ENCODE results near the gene PICK1.
"Not testable (repeated sequence)": the region's sequence is repeated elsewhere in the genome, so short reads cannot be mapped to it uniquely, and the experiment has no call there.

The PICK1 gene

DNA sequence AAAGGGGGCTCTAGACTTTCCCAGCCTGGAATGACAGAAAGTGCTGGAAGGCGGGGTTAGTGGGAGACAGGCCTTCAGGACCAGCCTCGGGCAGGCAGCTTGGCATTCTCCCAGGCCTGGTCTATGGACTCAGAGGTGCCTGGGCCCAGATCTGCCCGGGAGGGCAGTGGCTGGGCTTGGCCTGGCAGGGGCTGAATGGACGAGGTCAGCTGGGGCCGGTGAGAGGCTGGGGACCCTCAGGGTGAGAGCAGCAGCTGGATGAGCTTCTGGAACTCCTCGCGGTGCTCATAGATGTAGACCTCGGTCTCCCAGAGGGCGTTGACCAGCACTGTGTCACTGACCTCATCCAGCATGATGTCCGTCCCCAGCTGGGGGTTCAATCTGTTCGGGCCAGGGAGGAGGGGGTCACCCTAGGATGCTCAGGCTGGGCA lies 54.7 kb downstream of the PICK1 start:
- TF ChIP-seq, protein P1, sequence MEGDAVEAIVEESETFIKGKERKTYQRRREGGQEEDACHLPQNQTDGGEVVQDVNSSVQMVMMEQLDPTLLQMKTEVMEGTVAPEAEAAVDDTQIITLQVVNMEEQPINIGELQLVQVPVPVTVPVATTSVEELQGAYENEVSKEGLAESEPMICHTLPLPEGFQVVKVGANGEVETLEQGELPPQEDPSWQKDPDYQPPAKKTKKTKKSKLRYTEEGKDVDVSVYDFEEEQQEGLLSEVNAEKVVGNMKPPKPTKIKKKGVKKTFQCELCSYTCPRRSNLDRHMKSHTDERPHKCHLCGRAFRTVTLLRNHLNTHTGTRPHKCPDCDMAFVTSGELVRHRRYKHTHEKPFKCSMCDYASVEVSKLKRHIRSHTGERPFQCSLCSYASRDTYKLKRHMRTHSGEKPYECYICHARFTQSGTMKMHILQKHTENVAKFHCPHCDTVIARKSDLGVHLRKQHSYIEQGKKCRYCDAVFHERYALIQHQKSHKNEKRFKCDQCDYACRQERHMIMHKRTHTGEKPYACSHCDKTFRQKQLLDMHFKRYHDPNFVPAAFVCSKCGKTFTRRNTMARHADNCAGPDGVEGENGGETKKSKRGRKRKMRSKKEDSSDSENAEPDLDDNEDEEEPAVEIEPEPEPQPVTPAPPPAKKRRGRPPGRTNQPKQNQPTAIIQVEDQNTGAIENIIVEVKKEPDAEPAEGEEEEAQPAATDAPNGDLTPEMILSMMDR (IDR thresholded peaks at IDR 0.05; ENCODE audit: low read depth, low read length), result no peak
- no peak overlapping the region for H3K4me3 ChIP-seq (ENCODE audit: low read depth, low read length)
- in situ Hi-C loops (cut with HindIII; ENCODE audit: low sequenced_read_pairs), result no loop called here
- DNase-seq (ENCODE audit: low read depth, low spot score), result no peak

DNA sequence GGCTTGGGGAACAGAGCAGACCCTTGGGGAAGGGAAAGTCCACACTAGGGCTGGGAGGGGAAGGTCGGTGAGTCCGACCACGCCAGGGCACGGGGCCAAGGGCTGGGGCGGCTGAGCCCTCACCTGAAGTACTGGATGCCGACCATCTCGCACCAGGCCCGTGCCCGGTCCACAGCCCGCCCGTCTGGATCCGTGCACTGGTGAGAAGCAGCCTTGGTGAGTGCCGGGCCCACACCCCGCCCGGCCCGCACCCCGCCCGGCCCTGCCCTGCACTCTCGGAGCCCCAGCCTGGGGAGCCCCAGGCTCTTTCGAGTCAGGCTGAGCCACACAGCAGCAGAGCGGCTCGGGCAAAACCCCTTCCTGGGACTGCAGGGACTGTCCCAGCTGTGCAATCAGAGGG lies 55.2 kb downstream of the PICK1 start:
- in situ Hi-C loops (cut with HindIII; ENCODE audit: low sequenced_read_pairs), result no loop called here
- TF ChIP-seq, protein P1 (IDR thresholded peaks at IDR 0.05; ENCODE audit: low read depth, low read length), result no peak
- H3K4me3 ChIP-seq (ENCODE audit: low read depth, low read length), result no peak overlapping the region
- no peak for DNase-seq (ENCODE audit: low read depth, low spot score)

DNA sequence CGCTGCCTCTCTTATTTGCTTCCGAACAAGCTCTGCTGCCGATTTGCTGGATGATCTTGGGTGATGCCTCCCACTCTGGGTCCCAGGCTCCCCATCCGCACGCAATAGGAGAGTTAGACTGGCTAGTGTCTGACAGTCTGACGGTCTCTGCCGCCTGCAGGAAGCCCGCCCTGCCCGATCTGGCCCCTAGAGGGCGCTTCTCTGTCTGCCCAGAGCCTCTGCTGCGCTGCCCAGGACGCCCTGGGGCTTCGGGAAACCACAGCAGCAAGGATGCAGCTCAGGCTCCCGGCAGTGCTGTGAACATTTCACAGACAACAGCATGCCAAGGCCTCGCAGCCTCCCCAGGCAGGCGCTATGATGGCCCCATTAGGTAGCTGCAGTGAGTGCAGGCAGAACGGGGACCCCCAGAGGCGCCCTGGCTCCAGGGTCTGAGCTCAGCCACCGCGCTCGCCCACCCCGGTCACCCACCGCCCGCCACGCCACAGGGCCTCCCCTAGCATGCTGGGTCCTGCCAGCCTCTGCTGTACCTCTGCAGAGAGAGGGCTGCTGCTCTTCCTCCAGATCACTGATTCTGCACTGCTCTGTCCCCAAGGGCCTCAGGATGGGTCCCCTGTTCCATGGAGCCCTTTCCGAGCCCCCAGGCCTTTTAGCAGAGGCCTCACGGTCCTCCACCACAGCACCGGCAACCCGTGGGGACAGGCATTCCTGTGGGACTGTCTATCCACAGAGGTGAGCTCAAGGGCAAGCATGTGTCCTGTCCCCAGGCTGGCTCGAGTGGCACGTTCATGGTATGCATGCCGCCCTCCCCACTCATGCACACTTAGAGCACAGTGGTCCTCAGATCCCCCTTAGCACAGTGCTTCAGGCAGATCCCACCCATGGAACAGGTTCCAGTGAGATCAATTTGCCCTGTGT lies 57.5 kb downstream of the PICK1 start:
- in situ Hi-C loops (cut with HindIII; ENCODE audit: low sequenced_read_pairs), result no loop called here
- TF ChIP-seq, protein P1 (IDR thresholded peaks at IDR 0.05; ENCODE audit: low read depth, low read length), result peak; percentile 98

DNA sequence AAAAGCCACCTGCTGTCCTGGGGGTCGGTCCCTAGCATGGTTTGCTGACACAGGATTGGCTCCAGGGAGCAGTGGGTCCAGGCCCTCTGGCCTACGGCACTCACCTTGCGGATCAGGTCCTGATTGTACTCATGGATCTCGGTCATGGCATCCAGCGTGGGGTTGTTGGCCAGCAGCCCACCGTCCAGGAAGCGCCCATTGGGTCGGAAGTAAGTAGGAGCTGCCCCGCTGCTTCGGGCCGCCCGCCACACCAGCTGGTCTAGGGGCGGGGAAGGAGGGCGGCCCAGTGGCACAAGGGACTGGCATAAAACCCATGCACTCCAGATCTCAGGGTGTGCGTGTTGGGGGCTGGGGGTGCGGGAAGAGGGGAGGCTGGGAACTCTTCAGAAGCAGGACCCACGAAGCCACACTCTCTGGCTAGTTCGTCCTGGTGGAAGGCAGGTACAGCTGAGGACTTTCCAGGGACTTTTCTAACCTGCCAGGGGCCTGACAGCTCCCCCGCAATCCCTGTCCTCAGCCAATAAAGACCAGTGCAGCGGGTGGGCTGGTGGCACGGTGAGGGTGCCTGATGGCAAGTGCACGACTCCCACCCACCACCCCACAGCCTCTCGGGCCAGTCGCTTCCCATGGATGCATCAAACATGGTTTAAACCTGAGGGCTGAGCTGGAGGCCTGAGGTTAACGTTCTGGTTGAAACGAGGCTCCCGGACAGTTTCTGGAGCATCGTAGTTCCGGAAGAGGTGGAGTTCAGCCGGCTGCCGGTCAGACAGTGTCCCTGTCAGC lies 58.4 kb downstream of the PICK1 start:
- no peak overlapping the region for H3K4me3 ChIP-seq (ENCODE audit: low read depth, low read length)
- TF ChIP-seq, protein P1 (IDR thresholded peaks at IDR 0.05; ENCODE audit: low read depth, low read length), result no peak
- in situ Hi-C loops (cut with HindIII; ENCODE audit: low sequenced_read_pairs), result no loop called here
- no peak for DNase-seq (ENCODE audit: low read depth, low spot score)

More for the DNA sequence above, 57.5 kb downstream of the PICK1 start:
- no peak overlapping the region for H3K4me3 ChIP-seq (ENCODE audit: low read depth, low read length)
- DNase-seq (ENCODE audit: low read depth, low spot score), result peak; percentile 85

DNA sequence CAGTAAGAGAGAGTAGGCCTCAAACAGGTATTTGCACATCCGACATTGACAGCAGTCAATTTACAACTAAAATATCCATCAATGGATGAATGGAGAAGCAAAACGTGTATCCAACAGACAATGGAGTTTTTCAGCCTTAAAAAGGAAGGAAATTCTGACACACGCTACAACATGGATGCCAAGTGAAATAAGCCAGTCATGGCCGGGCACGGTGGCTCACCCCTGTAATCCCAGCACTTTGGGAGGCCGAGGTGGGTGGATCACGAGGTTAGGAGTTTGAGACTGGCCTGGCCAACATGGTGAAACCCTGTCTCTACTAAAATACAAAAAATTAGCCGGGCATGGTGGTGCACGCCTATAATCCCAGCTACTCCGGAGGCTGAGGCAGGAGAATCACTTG lies 60.4 kb downstream of the PICK1 start:
- H3K4me3 ChIP-seq (ENCODE audit: low read depth, low read length); DNase-seq (ENCODE audit: low read depth, low spot score); in situ Hi-C loops (cut with HindIII; ENCODE audit: low sequenced_read_pairs): not testable (repeated sequence)

DNA sequence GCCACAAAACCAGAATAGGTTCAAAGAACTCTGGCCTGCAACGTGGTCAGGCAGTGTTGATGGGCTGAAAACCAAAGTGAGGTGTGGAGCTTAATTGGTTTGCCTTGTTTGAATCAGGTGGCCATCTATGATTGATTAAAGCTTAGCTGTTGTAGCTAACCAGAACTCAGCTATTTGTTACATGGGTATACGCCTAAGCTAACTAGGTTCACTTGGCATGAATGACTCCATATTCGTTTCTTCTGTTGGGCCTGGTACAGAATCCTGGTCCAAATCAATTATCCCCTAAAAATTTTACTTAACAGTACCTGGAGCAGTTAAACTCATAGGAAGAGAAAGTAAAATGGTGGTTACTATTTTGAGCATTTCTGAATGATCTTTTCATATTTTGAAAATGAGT lies 61.0 kb downstream of the PICK1 start:
- in situ Hi-C loops (cut with HindIII; ENCODE audit: low sequenced_read_pairs), result no loop called here
- DNase-seq (ENCODE audit: low read depth, low spot score), result no peak
- H3K4me3 ChIP-seq (ENCODE audit: low read depth, low read length), result no peak overlapping the region
- TF ChIP-seq, protein P1 (IDR thresholded peaks at IDR 0.05; ENCODE audit: low read depth, low read length), result no peak

DNA sequence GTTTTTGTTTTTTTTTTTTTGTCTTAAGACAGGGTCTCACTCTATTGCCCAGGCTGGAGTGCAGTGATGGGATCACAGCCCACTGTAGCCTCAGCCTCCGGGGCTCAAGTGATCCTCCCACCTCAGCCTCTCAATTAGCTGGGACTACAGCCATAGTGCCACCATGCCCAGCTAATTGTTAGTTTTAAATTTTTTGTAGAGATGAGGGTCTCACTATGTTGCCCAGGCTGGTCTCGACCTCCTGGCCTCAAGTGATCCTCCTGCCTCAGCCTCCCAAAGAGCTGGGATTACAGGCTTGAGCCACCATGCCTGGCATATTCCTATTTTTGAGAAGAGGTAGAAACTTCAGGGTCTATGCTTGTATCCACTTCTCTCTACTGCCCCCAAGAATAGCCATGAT lies 61.5 kb downstream of the PICK1 start:
- DNase-seq (ENCODE audit: low read depth, low spot score); in situ Hi-C loops (cut with HindIII; ENCODE audit: low sequenced_read_pairs): not testable (repeated sequence)

More for the DNA sequence above, 61.5 kb downstream of the PICK1 start:
- H3K4me3 ChIP-seq (ENCODE audit: low read depth, low read length), result not testable (repeated sequence)
